Glutamatergic neuron (in vitro differentiated cells): ENCODE measurements around the gene COBLL1. TPM values are rescaled to one million over a fixed set of nuclear protein-coding genes. Genes with fewer than 3 reads are reported as not detected.
"Not testable (repeated sequence)": the region's sequence is repeated elsewhere in the genome, so short reads cannot be mapped to it uniquely, and the experiment has no call there.

Source experiments
- DNase-seq: peaks from one replicate; pipeline ENCODE4 v3.0.0; 2022
- H3K27ac Mint-ChIP-seq: one replicate; pipeline ENCODE4 v1.8.0; 2020; ENCODE audit warnings: mild to moderate bottlenecking, mixed read lengths, inconsistent platforms; ENCODE audit not compliant: unreplicated experiment
- H3K27me3 Mint-ChIP-seq: one replicate; pipeline ENCODE4 v1.8.0; 2020; ENCODE audit warnings: mild to moderate bottlenecking, moderate library complexity, mixed read lengths, inconsistent platforms; ENCODE audit not compliant: unreplicated experiment
- H3K36me3 Mint-ChIP-seq: one replicate; pipeline ENCODE4 v1.8.0; 2020; ENCODE audit warnings: mild to moderate bottlenecking, mixed read lengths, inconsistent platforms; ENCODE audit not compliant: unreplicated experiment
- H3K4me1 Mint-ChIP-seq: one replicate; pipeline ENCODE4 v1.8.0; 2020; ENCODE audit warnings: mild to moderate bottlenecking, low read depth, mixed read lengths, inconsistent platforms; ENCODE audit not compliant: unreplicated experiment
- H3K4me3 Mint-ChIP-seq: one replicate; pipeline ENCODE4 v1.8.0; 2020; ENCODE audit warnings: mild to moderate bottlenecking, mixed read lengths, inconsistent platforms; ENCODE audit not compliant: unreplicated experiment
- H3K9me3 Mint-ChIP-seq: one replicate; pipeline ENCODE4 v1.8.0; 2020; ENCODE audit warnings: mild to moderate bottlenecking, moderate library complexity, mixed read lengths, inconsistent platforms; ENCODE audit not compliant: unreplicated experiment
- total RNA-seq: library from RNA; stranded (reverse); fragmentation: NEBNext Ultra II Directional; extraction: Animal tissue kit (Norgen Biotek cat#: 25700); gene quantifications from one replicate; pipeline ENCODE4 v1.2.1, GENCODE V29; 2021; ENCODE audit not compliant: unreplicated experiment
- TF ChIP-seq, protein P1 (sequence below): fragments of 200-600 bp; sonication (generic); IDR thresholded peaks from one replicate; pipeline ENCODE4 v1.5.0; 2021; ENCODE audit not compliant: partially characterized antibody, unreplicated experiment

COBLL1 gene
- total RNA-seq, 1 donor from 2014 or later = 0.91 TPM

DNA sequence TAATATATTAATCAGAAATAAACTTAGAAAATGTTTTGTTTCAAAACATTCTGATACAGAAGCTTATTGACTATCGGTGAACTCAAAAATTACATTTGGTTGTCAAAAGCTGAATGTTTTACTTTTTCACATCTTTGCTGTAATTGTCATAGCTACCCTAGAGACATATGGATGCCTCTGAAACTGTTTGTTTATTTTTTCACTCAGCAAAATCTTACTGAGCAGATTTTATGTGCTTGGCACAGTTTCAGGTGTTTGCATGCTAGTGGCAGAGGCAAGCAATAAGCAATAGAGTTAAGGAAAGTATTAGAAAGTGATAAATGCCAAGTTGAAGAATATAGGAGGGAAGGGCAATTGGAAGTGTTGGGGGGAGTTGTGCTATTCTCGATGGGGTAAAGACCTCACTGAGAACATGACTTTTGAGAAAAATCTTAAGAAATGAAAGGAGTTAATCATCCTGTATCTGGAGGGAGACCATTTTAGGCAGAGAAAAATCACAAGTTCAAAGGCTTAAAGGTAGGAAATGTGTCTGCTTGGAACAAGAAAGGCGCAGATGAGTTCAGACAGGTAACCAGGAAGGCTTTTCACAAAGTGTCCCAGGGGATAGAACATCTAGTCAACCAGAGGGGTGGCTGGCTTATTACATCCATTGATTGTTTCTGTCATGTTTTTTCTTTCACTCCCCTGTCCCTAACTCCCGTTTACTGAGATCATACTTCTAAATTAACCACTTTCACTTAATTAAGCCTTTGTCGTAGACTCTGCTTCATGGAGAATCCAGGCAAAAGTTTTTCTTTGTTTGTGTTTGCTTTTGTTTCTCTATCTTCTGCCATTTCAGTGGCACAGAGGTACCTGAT is 27.2 kb upstream of the COBLL1 start:
- DNase-seq = no peak
- no peak overlapping the region for H3K4me3 Mint-ChIP-seq
- H3K4me1 Mint-ChIP-seq = no peaks in the 10 kb centered on the region
- H3K27ac Mint-ChIP-seq = no peak overlapping the region
- no peaks in the 10 kb centered on the region for H3K9me3 Mint-ChIP-seq
- no peaks in the 10 kb centered on the region for H3K27me3 Mint-ChIP-seq
- peaks cover 5% of the 10 kb centered on the region for H3K36me3 Mint-ChIP-seq
- TF ChIP-seq, protein P1, sequence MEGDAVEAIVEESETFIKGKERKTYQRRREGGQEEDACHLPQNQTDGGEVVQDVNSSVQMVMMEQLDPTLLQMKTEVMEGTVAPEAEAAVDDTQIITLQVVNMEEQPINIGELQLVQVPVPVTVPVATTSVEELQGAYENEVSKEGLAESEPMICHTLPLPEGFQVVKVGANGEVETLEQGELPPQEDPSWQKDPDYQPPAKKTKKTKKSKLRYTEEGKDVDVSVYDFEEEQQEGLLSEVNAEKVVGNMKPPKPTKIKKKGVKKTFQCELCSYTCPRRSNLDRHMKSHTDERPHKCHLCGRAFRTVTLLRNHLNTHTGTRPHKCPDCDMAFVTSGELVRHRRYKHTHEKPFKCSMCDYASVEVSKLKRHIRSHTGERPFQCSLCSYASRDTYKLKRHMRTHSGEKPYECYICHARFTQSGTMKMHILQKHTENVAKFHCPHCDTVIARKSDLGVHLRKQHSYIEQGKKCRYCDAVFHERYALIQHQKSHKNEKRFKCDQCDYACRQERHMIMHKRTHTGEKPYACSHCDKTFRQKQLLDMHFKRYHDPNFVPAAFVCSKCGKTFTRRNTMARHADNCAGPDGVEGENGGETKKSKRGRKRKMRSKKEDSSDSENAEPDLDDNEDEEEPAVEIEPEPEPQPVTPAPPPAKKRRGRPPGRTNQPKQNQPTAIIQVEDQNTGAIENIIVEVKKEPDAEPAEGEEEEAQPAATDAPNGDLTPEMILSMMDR = no peak

DNA sequence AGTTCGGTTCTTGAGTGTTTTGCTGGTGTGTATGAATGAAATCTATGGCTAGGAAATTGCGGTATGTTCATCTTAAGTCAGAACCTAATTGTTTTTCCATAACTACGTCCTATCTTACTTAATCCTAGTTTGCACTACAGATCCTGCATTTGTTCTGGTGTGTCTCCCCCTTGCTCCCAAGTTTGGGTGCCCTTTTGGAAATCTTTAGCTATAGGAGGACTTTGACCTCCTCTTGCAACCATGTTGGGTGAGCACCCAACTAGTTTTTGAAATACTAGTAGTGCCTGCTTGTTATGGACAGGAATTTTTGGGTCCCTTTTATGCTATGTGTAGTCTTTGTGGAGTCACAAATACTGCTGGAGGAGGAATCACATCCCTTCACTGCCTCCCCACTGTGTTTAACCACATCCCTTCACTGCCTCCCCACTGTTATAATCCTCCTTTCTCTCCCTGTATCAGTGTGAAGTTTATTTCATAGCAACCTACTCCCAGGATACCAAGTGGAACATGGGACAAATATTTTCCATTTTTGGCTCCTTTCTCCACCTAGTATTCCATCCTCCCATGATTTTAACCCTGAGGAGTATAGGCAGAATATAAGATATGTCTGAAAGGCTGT is 26.3 kb upstream of the COBLL1 start:
- TF ChIP-seq, protein P1 = no peak
- no peaks in the 10 kb centered on the region for H3K27me3 Mint-ChIP-seq
- peaks cover 5% of the 10 kb centered on the region for H3K36me3 Mint-ChIP-seq
- no peak overlapping the region for H3K4me3 Mint-ChIP-seq
- no peaks in the 10 kb centered on the region for H3K9me3 Mint-ChIP-seq
- DNase-seq = no peak
- H3K4me1 Mint-ChIP-seq = no peaks in the 10 kb centered on the region
- no peak overlapping the region for H3K27ac Mint-ChIP-seq

DNA sequence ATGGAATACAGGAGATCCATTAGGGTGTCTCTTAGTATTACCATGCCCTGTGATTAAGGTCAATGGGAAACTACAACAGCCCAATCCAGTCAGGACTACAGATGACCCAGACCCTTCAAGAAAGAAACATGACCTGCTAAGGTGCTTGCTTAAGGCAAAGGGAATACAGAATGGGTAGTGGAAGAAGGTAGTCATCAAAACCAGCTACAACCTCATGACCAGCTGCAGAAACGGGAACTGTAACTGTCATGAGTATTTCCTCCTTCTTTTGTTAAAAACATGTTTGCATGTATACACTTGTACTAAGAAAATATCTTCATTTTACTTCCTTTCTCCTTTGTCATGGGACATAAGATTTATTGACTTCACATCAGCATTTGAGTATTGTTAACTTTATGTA is 24.8 kb upstream of the COBLL1 start:
- DNase-seq, H3K36me3 Mint-ChIP-seq, H3K4me1 Mint-ChIP-seq, H3K27ac Mint-ChIP-seq, H3K27me3 Mint-ChIP-seq, H3K9me3 Mint-ChIP-seq, H3K4me3 Mint-ChIP-seq: not testable (repeated sequence)

DNA sequence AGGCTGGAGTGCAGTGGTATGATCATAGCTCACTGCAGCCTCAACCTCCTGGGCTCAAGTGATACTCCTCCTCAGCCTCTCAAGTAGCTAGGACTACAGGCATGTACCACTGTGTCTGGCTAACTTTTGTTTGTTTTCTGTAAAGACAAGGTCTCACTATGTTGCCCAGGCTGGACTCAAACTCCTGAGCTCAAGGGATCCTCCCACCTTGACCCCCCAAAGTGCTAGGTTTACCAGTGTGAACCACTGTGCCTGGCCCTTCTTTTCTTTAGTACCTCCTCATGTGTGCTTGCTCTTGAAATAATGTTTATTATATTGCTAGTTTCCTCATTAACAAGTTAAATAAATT is 19.0 kb upstream of the COBLL1 start:
- no peak overlapping the region for H3K27ac Mint-ChIP-seq
- peaks cover 2% of the 10 kb centered on the region for H3K9me3 Mint-ChIP-seq
- DNase-seq = no peak
- H3K4me1 Mint-ChIP-seq = no peaks in the 10 kb centered on the region
- no peak overlapping the region for H3K4me3 Mint-ChIP-seq
- H3K27me3 Mint-ChIP-seq = no peaks in the 10 kb centered on the region
- no peaks in the 10 kb centered on the region for H3K36me3 Mint-ChIP-seq
- TF ChIP-seq, protein P1 = no peak

DNA sequence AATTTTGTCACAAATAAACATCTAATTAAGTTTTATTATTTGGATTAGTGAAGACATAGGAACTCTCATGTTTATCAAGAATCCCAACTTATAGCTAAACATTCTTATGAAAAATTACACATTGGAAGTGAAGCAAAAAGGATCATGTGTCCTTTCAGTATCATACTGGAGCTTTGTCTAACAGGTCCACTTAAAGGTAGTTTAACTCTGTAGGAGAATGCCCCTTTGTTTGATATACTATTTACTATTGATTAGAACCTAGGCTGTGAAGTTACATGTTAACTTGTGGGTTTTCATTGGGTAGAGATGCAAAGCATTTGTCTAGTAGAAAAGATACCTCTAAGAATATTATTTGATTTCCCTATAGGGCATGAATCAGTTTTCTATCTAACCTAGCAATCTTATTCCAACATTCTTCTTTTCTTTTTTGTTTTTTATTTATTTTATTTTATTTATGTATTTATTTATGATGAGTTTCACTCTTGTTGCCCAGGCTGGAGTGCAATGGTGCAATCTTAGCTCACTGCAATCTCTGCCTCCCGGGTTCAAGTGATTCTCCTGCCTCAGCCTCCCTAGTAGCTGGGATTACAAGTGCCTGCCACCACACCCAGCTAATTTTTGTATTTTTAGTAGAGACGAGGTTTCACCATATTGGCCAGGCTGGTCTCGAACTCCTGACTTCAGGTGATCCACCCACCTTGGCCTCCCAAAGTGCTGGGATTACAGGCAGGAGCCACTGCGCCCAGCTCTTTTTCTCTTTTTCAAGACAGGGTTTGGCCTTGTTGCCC is 18.5 kb upstream of the COBLL1 start:
- not testable (repeated sequence) for H3K9me3 Mint-ChIP-seq, H3K27me3 Mint-ChIP-seq, DNase-seq, H3K4me1 Mint-ChIP-seq, H3K27ac Mint-ChIP-seq, H3K4me3 Mint-ChIP-seq, H3K36me3 Mint-ChIP-seq
